Thyroid gland (tissue), 4 donors: ENCODE results near the gene CFI.

Experiments used
- CTCF ChIP-seq, 6 experiments: fragments of 200-600 bp in 3 of 6; fragments of 450-650 bp in 3 of 6; sonication (generic) in 3 of 6; IDR thresholded peaks; one replicate each; pipeline ENCODE4 v1.5.1; 2016 to 2019; ENCODE audit warnings: antibody characterized with exemption in 6 of 6, mild to moderate bottlenecking in 2 of 6, inconsistent platforms in 1 of 6, moderate library complexity in 1 of 6
- POLR2A ChIP-seq, 2 donors: fragments of 450-650 bp; IDR thresholded peaks; one replicate each; pipeline ENCODE4 v1.6.1; 2017; ENCODE audit warnings: antibody characterized with exemption in 2 of 2, mild to moderate bottlenecking in 2 of 2, moderate library complexity in 1 of 2

GRCh38 chr4:109801099-109801789 is 555 bp downstream of the CFI start:
- TF ChIP-seq CTCF (IDR thresholded peaks at IDR 0.05) (no peak), POLR2A (IDR thresholded peaks at IDR 0.05) (no peak)
